Ramos (cell line): ENCODE results near the gene TMEM267.
"Not testable (repeated sequence)": the region's sequence is repeated elsewhere in the genome, so short reads cannot be mapped to it uniquely, and the experiment has no call there.

Source experiments
- in situ Hi-C: fragments of 300-500 bp; cut with MboI; formaldehyde crosslinking; loops from one replicate; pipeline ENCODE4 v1.14.3; 2022; ENCODE audit warnings: low sequenced_read_pairs; ENCODE audit not compliant: unreplicated experiment

Gene TMEM267, protein sequence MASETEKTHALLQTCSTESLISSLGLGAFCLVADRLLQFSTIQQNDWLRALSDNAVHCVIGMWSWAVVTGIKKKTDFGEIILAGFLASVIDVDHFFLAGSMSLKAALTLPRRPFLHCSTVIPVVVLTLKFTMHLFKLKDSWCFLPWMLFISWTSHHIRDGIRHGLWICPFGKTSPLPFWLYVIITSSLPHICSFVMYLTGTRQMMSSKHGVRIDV

DNA sequence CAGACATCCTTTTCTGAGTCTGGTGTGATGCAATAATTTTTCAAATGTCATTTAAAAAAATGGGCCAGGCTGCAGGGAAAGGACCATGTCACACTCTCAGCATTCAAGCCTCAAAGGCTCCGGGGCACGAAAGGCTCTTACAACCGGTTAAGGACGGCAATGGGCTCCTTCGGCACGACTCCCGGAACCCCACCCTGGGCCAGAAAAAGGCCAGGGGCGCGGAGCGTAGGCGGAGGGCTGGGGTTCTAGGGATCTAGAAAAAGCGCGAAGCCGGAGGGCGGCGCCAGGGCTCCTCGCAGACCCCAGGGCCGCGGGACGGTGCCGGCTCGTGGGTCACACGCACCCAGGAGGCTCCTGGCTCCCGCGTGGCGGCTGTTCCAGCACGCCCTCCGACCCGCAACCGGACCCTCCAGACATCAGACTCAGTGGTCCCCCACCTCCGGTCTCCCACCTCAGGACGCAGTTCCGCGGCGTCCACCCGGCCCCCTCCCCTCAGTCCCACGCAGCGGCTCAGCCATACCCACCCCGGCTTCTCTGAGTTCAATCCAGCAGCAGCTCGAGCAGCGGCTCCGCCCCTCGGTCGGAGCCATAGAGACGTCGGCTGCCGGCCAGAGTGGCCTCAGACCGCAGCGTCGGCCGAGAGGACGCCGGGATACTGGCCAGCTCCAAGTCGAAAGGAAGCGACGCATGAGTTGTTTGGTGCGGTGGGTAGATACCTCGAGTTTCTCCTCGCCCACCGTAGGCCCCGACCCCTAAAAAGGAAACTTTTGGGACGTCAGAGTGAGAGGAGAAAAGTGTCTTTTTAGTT is at the start of gene TMEM267:
Gene TMEM267, minus strand, starts transcription at position 568 of the 808 bp plus-strand sequence. CDS start 29,896 bp downstream, outside the sequence.
- in situ Hi-C loops, result no loop called here

DNA sequence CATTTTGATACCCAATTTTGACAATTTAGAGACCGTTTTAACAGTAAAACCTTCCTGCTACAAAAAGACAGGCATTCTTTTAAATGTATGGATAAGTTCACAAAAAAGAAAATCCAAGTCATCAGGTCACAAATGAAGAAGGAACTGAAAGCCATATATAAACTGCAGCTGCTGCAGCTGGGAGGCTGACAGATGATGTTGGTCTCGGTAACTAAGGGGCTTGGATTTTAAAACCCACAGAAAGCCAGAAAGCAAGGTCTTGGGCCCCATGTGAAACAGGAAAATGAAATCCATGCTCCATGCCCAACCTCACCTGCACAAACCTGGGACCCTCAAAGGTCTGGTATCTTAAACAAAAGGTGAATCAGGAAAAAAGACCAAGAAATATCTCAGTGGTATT is 47.0 kb upstream of the TMEM267 start:
- in situ Hi-C loops, result no loop called here

DNA sequence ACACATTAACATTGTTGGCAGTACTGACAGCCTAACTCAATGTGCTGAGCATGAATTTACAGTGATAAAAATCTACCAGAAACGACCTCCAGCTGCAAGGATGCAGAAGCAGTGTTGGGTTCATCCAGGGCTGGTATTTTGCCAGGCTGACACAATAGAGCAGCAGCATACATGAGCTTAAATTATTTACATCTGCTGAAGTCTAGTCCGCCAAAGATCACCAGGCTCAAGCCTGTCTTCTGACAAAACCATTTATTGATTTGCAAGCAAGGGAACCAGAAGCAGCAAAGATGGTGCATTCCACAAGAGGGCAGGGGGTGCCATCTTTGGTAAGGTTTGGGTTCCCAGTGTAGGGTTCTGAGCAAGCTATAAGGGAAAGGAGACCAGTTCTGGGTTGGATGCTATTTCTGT is 40.0 kb upstream of the TMEM267 start:
- in situ Hi-C loops, result no loop called here

DNA sequence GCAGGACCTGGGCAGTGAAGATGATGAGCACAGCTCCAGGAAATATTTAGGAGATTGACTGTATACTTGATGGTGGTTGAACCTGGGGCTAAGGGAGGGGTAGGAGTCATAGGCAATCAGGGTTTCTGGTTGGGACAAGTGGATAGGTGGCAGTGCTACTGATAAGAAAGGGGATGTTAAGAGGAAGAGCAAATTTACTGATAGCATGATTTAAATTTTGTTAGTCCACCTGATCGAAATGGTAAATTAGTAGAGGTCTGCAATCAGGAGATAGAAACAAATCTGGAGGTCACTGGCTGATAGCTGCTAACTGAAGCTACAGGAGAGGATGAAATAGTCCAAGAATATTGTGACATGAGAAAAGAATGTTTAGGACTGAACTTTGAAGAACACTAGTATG is 37.0 kb upstream of the TMEM267 start:
- in situ Hi-C loops, result no loop called here

DNA sequence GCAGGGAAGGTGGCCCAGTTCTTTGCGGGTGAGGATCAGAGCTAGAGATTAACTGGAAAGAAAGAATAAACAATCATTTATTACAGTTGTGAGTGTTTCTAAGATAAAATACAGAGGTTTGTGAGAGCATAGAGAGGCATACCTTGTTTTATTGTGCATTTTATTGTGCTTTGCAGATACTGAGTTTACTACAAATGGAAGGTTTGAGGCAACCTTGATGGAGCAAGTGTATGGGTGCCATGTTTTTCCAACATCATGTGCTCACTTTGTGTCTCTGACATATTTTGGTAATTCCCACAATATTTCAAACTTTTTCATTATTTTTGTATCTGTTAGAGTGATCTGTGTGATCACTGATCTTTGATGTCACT is 32.0 kb upstream of the TMEM267 start:
- in situ Hi-C loops, result no loop called here

DNA sequence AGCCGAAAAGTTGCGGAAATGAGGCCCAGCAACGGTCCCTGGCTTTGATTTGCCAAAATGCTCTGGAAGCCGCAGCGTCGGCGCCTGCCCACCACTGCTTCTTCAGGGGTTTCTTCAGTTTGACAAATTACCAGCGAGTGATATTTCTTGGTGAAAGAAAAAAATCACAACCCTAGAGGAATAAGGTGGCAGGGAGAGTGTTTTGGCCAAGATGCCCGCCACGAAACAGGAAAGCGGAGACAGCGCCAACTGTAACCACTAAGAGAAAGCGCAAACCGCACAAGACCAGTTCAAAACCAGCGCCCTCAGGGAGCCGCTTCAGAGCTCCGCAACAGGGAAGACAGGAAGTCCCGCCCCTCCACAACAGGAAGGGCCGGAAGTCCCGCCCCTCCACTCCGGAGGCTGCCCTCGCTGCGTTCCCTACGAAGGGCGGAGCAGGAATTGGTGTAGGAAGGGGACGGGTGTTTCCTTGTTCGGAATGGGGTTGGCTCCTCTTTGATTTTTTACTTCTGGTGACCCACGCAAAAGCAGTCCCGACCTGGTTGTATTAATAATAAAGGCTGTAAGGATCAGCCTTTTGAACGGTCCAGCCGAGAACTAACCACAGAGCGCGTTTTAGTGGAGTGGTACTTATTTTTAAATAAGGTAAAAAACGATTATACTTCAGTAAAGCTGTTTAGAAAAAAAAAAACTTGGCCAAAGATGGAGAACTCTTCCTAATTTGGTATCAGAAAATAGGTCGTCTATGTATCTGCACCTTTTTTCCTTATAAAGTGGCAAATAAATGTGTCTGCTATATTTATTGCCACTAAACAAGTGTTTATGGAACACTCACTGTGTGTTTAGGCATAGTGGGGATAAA is 31.4 kb upstream of the TMEM267 start, which contains the start of gene C5orf34:
Gene C5orf34, minus strand, starts transcription at position 333 of the 862 bp plus-strand sequence. CDS start 5,809 bp downstream, outside the sequence.
- in situ Hi-C loops, result no loop called here

DNA sequence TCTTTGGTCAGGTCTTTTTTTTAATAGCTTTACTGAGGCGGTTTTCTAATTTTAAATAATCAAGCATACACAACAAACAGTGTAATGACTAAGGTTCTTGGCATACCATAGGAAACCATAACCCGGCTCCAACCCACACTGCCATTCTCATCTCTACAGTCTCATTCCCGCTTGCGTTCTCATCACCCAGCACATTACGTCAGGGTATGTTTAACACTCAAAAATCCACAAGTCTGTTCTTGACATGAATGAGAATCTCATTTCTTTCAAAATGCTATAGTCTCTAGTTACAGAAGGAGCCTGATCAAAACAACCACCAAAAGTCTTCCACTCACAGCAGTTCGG is 30.8 kb upstream of the TMEM267 start:
- in situ Hi-C loops, result no loop called here

DNA sequence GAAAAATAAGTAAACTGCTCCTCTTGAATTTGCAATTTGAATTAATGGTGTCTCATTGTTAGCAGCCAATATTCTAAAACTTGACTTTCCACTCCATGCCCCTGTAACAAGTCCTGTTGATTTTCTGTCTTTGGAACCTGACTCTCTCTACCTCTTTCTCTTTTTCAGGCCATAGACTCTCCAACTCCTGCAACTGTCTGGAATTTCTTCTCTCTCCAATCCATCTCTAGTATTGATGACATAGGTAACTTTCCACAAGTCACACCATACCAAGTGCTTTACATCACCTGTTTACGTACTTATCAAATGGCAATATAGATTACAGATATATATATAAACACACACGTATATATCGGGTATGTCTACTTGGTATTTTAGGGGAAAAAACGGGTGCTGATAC is 30.4 kb upstream of the TMEM267 start:
- in situ Hi-C loops, result no loop called here

DNA sequence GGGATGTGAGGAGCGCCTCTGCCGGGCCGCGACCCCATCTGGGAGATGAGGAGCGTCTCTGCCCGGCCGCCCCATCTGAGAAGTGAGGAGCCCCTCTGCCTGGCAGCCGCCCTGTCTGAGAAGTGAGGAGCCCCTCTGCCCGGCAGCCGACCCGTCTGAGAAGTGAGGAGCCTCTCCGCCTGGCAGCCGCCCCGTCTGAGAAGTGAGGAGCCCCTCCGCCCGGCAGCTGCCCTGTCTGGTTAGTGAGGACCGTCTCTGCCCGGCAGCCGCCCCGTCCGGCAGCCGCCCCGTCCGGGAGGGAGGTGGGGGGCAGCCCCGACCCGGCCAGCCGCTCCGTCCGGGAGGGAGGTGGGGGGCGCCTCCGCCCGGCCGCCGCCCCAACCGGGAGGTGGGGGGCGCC is 27.4 kb upstream of the TMEM267 start:
- in situ Hi-C loops, result not testable (repeated sequence)

DNA sequence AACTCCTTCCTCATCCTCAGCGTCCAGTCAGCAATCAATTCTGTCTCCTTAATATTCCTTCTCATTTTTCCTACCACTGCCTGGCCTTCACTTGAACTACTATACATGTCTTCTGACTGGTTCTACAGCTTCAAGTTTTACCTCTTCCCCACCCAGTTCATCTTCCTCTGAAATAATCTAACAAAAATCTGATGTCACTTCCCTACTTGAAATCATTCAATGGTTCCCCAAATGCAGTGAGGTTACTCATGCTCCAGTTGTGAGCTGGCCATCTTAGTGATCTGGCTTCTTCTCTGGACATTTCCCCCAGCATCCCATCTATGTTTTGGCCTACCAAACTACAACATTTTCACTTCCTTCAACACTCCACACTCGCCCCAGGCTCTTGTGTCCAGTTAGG is 14.9 kb upstream of the TMEM267 start:
- in situ Hi-C loops, result no loop called here

DNA sequence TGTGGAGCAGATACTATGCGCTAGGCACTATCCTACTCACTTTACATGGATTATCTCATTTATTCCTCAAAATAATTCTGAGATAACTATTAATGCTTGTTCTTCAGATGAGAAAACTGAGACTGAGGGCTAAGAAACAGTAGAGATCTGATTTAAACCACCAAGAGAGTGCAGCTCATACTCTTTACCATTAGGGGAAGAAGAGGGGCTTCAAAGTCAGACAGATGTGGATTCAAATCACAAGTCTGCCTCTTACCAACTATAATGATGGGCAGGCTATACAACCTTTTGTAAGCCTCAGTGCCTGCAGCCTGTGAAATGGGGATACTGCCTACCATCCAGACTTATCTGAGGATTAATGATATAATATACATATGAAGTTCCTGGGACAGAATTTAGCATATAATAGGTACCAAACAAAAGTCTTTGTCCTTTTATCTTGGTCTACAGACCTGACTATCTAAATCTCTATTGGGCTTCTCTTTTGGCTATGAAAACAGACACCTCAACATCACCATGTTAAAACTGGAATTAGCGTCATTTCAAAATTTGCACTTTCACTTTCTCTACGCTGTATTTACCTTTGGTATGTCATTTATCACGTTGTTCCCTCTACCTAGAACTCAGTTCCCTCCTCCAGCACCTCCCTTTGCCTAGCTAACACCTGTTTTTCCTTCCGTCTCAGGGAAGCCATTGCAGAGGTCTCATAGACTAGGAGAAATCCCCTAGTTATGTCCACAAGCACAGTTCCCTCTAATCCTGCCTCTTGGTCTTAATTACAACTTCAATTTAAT is 13.8 kb upstream of the TMEM267 start:
- in situ Hi-C loops, result no loop called here

DNA sequence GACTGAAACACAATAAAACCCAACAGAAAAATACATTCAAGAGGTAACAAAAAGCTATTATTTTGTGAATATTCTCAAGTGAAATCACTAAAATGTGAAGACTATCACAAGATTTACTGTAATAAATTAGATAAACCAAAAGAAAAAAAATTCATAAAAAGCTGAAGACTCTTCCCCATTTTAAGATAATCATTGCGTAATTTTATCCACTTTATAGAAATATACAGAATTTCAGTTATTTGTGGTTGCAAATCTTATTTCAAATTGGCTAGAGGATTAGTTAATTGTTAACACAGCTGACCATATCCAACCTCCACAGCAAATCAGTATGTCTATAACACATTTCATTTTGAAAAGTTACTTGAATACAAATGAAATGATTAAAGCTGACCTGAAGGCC is 7.7 kb upstream of the TMEM267 start:
- in situ Hi-C loops, result no loop called here

DNA sequence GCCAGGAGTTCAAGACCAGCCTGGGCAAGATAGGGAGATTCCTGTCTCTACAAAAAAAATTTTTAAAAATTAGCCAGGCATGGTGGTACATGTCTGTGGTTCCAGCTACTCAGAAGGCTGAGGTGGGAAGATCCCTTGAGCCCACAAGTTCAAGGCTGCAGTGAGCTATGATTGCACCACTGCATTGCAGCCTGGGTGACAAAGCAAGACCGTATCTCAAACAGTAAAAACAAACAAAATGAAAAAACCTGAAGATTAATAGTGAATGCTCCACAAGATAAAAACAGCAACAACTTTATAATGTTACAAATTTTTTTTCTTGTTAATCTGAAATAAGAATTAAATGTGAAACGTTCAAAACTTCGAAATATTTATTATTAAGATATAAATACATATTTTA is 2.7 kb upstream of the TMEM267 start:
- in situ Hi-C loops, result no loop called here

DNA sequence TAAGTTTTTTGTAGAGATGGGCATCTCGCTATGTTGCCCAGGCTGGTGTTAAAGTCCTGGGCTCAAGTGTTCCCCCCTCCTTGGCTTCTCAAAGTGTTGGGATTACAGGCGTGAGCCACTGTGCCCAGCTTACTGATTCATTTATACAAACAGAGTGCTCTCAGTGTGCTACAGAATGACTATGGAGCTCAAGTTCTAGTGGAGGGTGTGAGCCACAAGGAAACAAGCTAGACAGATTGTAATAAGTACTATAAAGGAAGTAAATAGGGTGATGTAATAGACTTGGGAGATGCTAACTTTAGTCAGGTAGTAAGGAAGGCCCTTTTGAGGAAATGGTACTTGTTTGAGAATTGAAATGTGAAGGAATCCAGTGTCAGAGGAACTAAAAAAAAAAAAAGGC is 1.7 kb upstream of the TMEM267 start:
- in situ Hi-C loops, result no loop called here

DNA sequence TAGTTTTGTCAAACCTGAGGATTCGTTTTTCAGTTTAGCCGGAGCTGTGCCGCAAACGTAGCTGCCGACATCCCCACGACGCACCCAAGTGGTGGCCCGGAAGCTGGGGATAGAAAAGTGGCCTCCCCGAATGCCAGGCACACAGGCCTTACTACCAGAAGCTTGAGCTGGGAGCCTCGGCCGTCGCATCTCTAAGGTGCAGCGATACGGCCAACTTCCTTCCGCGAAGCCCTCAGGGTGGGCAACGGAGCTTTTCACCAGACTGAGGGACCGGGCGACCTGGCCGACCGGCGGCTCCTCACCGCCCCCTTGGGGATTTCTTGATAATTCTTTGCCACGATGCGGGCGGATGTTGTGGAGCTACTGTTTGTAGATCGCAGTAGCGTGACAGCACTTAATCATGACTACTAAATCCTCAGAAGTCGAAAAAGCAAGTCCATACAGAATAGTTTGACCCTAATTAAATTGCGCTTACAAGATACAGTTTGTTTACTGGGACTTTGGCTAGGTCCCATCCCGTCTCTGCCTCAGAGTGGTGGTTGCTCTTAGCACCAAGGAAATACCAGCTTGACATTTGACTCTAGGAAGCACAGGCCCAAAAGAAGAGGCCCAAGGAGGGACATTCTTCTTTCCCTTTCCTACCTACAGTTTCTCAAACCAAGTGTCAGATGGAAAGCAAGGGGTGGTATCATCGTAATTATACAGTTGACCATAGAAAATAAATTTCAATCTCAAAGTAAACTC is 613 bp upstream of the TMEM267 start:
- in situ Hi-C loops, result no loop called here

DNA sequence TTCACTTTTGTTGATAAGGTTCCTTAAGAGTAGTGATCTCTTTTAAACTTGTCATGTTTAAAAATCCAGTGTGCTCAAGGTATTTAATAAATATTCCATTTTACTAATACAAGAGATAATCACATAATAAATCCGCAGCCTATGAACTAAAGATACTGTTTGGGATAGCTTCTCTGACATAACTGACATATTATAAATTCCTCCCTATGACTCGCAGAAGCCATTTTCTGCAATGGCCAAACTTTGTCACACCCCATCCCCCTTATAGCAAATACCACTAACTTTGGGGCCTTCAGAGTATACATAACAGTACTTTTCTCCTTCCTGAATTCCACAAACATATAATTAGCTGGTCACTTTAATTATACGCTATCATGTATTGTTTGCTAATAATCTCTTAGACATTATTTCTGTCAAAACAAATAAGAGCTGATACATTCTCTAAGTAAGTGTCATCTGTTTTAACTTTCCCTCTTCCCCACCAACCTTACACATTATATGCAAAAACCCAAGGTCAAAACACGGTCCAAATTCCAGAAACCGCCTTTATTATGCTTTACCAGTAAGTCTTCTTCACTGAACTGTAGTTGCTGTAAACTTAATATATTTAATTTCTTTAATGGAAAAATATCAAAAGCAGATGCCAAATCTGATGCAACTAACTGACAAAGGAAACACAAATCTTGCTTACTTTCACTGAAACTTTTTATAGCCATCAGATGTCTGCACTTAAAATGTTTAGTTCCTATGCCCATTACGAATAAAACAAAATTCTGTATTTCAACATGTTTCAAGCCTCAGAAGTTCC is 971 bp downstream of the TMEM267 start:
- in situ Hi-C loops, result no loop called here

DNA sequence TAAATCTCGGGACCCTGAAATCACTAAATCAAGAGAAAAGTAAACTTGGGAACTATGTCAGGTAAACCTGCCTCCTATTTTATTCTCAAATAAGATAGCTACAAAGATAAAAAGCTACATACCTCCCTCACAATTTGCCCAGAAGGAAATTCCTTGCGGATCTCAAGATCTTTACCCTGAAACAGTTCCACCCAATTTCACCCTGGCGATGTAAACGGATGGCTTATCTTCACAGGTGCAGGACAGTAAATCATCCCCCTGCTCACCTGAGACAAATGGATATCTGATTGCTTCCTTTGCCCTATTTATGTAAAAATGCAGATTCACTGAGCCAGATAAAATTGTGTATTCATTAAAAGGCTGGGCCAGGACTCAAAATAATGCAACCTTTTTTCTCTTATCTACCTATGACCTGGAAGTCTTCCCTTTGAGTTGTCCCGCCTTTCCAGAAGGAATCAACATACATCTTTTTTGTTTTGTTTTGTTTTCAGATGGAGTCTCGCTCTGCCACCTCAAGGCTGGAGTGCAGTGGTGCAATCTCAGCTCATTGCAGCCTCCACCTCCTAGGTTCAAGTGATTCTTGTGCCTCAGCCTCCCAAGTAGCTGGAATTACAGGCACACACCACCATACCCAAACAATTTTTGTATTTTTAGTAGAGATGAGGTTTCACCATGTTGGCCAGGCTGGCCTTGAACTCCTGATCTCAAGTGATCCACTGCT is 13.8 kb downstream of the TMEM267 start:
- in situ Hi-C loops, result no loop called here

DNA sequence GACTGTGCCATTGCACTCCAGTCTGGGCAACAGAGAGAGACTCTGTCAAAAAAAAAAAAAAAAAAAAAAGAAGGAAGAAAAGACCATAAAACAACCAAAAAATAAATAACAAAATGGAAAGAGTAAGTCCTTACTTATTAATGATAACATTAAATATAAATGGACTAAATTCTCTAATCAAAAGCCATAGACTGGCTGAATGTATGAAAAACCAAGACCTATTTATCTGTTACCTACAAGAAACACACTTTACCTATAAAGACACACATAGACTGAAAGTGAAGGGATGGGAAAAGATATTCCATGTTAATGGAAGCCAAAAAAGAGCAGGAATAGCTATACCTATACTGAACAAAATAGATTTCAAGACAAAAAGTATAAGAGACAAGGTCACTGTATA is 16.6 kb downstream of the TMEM267 start:
- in situ Hi-C loops, result no loop called here
